Measurements from ENCODE around the gene GRIK4.
A peak's percentile ranks its signal among the peaks of the same experiment; 100 is the strongest.
"Not testable (repeated sequence)": the region's sequence is repeated elsewhere in the genome, so short reads cannot be mapped to it uniquely, and the experiment has no call there.

GRIK4 gene

DNA sequence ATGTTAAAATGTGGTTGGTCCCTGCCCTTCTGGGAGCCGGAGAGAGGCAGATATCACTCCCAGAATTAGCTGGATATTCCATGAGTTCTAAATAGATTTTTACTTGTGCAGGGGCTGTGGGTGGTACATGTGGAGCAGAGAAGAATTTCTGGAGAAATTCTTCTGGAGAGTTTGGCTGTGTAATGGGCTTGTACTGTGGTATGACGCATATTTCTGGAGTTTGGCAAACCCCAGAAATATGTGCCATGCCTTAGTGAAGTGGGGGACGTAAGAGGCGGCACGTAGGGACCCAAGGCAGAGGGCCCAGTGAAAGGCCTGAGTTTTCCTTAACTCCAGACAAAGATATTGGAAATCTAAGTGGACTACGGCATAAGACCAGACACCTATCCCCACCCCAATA lies 461.1 kb downstream of the GRIK4 start:
- DNase-seq = no peak

DNA sequence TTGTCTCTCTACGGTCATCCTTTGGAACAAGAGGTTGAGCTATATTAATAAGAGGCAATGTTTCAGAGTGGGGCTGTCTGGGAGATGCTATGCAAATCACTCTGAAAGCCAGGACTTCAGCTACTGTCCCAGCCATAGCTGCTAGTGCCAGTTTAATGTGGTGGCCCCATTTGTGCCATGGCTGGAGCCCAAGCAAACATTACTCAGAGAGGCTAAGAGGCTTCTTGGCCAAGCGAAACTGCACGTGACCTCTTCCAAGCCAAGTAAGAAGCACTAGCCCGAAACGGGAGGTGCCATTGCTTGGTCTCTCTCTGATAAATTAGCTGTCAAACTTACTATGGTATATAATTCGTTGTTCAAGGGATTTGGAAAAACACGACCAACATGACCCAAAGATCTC lies 462.0 kb downstream of the GRIK4 start:
- DNase-seq = no peak

DNA sequence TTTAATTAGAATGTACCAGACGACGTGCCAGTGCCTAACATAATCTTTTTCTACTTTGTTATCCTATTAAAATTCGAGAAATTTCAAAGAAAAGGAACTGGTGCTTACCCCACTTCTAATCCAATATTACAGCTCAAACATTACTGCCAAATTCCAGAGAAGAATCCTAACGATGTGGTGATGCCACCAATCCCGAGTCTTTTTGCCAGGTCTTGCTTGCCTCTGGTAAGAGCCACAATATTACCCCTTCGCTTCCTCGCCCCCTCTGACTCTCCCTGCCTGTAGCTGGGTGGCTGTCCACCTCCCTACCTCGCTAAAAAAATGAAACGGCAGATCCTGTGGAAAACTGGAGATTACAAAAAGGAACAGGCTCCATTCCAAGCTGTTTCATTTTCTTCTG lies 462.9 kb downstream of the GRIK4 start:
- DNase-seq = no peak

DNA sequence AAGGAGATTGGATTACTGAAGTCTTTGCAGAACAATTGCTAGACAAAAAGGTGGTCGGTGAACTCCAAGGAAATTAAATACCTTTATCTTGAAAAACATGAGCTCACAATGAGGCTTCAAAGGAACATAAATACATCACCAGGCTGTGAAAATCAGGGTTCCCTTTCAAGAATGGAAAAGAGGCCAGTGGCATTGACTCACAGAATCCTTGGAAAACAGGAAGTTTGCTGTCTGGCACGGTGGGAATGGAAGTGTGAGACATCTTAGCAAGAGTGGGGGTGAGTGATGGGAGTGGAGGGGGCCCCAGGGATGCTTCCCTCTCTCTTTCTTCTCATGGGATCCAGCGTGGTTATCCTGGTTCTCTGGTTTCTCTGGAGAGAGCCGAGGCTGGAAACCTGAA lies 463.4 kb downstream of the GRIK4 start:
- DNase-seq = no peak

DNA sequence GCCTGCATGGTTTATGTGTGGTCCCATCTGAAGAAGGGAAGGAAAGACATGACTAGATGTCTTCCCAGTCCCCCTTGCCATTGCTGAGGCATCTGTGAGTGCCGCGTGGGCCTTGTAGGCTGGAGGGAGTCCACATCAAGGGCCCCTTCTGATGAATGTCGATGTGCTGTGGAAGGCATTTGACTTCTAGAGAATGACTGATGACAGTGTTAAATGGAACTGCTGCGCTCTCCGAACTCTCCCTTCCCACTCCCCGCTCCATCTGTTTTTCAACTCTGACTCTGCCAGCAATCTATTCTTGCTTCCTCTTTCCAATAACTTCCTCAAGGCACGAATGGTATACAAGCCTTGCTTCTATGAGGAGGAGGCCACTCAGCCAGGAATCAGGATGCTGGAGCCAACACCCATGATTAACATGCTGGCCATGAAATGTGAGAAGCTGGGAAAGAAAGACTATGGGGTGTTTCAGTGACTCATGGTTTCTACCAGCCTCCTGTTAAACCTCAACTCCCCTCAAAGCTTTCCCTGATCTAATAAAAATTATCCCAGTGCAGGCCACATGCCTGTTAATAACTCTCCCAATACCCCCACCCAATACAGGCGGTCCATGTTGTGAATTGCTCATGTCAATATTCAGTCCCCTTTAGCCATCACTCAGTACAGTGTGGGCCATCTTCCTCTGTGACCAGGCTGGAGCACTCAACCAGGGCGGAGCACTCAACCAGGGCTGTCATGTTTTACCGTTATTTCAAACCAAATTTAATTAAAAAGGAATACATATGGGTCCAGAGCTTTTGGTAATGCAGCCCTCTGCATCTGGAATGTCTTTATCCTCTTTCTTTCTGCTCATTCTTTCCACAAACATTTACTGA lies 466.0 kb downstream of the GRIK4 start:
- no peak for DNase-seq

GRCh38 chr11:120978701-120979100 lies 467.2 kb downstream of the GRIK4 start:
- no peak for DNase-seq

GRCh38 chr11:120985718-120986569 lies 474.4 kb downstream of the GRIK4 start:
- DNase-seq = peak; percentile 53

GRCh38 chr11:120988603-120989002 lies 477.1 kb downstream of the GRIK4 start:
- DNase-seq = no peak

GRCh38 chr11:120991830-120992686 lies 480.5 kb downstream of the GRIK4 start:
- DNase-seq = no peak

DNA sequence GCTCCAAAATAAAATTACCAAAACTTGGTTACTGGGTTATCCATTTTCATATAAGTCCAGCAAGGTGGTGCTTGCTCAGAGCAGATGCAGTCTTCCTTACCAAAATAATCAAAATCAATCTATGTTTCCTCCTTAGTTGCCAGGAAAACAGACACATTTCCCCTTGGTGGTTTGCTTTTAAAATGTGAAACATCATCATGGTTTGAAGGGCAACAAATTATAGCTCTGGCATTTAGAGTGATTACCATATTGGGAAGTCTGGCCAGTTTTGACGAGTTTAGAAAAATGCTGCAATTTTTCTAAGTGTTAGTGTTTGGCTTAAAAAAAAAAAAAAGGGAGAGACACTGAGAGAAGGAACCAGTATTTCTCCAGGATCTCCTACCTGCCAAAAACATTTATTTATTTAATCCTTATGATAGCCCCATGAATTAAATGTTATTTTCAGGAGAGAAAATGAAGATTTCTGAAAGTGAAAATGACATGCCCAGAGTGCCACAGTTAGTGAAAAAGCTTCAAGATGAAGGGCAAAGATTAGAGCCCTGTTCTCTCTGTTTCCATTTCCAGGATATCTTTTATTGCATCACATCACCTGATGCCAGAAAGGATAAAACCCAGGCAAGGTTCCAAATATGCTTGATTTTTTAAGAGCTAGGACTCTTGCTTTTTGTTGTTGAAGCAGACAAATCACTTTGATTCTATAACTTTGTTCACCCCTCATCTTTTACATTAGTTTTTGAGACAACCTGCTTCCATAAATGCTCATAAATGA lies 482.7 kb downstream of the GRIK4 start:
- DNase-seq = no peak

DNA sequence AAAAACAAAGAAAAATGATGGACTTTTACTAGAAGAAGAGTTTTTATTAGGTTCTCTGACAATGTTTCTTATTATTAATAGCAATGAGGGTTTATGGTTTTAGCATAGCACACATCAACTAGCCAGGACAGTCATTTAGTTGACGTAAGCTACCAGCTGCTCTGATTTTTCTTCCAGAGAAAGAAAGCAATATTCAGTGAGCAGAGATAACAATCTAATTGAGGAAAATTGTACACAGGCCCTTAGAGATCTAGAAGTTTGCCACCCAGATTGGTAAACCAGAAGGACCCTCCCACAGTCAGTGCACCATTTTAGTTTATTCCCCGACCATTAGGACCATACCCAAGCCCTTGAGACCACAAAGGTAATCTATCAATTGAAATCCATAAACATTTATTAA lies 483.6 kb downstream of the GRIK4 start:
- no peak for DNase-seq

DNA sequence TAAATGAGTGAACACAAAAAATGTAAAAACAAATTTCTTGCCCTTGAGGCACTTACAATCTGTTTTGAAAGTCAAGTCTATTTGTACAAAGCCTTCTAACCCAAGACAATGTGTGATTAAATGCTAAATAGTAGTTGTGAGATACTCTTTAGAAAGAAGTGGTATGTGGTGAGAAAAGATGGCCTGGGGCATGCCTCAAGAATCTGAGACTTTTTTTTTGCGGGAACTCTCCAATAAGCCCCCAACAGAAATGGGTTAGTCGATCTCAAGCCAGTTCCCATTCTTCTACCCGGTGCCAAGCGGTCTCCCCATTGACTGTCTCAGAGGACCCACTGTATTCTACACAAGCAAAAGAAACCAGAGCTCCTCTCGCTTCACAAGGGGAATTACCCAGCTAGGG lies 485.4 kb downstream of the GRIK4 start:
- DNase-seq = no peak

GRCh38 chr11:120998581-120998980 lies 487.0 kb downstream of the GRIK4 start:
- DNase-seq = no peak

DNA sequence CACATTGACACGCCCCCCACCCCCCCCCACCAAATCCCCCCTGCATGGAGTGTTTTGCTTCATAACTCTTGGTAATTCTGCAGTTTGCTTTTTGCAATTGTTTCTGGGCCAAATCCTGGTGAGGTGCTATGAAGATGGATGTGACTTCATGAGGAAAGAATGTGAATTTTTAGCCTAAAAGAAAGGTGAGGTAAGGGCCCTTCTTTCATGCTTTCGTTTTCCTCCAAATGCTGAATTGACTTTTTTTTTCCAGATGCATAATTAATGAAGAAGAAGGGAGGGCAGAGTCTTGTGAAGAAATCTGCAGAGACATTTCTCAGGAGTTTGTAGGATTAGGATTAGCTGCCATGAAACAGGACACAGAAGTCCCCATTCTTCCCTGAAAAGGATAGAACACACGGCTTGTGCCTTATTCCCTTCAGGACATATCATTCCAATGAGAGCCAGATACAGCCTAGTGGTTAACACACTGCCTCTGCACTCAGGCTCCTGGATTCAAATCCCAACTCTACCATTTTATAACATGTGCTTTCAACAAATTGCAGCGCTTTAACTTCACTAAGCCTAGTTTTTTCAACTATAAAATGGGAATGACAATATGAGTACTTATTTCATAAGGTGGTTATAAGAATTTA lies 492.8 kb downstream of the GRIK4 start:
- DNase-seq = no peak

- DNase-seq = no peak
Observed at GRCh38 chr11:121006922-121007321, 495.4 kb downstream of the GRIK4 start.

- DNase-seq = no peak
Observed at GRCh38 chr11:121008551-121008950, 497.0 kb downstream of the GRIK4 start.

DNA sequence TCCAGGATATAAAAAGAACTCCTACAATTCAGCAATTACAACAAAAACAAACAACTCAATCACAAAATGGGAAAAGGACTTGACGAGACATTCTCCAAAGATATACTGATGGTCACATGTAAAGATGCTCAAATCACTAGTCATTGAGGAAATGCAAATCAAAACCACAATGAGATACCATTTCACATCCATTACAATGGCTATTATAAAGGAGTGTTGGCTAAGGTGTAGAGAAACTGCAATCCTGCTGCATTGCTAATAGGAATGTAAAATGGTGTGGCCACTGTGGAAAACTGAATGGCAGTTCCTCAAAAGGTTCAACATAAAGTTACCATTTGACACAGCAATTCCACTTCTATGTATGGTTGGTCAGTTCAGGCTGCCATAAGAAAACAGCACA lies 500.5 kb downstream of the GRIK4 start:
- DNase-seq = peak; percentile 83

DNA sequence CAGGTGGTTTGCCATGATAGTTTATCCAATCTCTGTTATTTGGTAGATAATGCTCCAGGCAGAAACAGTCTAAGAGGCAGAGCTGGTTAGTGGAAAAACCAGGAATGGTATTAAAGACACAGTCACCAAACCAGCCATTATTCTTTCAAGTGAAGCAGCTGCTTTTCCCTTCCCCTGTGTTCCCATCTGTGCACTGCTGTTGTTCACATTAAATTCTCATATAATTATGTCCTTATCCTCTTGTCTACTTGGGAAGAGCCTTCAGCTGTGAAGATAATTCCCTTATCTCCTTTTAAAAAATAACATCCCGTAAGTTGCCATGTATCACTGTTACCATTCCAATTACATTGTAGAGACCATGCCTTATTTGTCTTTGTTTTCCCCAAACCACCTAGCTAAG lies 507.2 kb downstream of the GRIK4 start:
- no peak for DNase-seq

- not testable (repeated sequence) for DNase-seq
Observed at GRCh38 chr11:121021718-121022117, 510.2 kb downstream of the GRIK4 start.

DNA sequence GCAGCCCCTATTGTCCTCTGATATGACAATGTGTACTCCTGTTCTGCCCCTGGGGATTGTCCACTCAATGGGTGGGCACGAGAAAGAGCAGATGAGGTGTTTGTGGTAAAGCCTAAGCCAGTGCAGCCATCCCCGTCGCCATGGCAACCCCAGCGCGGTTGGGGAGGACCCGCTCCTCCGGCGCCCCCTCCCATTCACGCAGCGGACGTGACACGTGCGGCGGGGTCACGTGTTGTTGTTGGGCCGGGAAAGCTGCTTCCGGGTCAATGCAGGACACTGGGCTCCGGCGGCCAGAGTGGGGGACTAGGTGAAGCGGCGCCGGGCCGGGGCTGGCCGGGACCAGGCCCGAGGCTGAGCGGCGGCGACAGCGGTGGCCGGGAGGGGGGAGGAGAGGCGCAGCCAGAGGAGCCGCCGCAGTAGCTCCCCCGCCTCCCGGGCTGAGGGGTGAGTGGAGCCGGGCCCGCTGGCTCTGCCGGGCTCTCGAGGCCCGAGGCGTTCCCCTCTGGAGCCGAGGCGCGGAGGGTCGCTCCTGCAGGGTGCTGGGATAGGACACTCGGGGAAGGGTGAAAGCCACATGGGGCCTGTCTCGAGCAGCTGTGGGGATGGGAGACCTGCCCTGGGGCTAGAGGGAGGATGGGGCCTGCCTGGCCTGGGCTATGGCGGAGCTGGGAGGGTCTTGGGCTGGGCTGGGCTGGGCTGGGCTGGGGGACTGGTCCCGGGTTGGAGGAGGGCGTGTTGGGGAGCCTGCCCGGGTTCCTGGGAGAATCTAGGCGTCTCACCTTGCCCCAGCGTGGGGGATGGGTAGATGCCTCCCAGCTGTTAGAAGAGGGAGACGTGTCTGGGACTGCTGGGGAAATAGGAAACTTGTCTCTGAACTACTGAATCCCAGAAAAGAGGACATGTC lies 512.6 kb downstream of the GRIK4 start, which contains the start of gene TBCEL:
TBCEL (plus strand) TSS at position 255 of the 904 bp plus-strand sequence. CDS start 21,589 bp downstream, outside the sequence.
- peak; percentile 89 for DNase-seq

Measured in NCI-H526 treated with DMSO at 0.1 percent for 48 hours (cell line).